ENCODE results near the gene SDK1. TPM values are rescaled to one million over a fixed set of nuclear protein-coding genes. Genes with fewer than 3 reads are reported as not detected.
A peak's percentile ranks its signal among the peaks of the same experiment; 100 is the strongest.

Gene SDK1
- total RNA-seq, 1 experiment from 2014 or later: 20.0 TPM

GRCh38 chr7:3434611-3435010 lies 133.6 kb downstream of the SDK1 start:
- BruUV-seq (replicated peaks): no TSS peak
- intact Hi-C loops (cut with micrococcal nuclease; ENCODE audit: unreplicated experiment): no loop called here
- DNase-seq: no peak
- Mint-ChIP-seq H3K4me3 (ENCODE audit: low read depth, unreplicated experiment) (no peak overlapping the region), H3K27me3 (ENCODE audit: unreplicated experiment) (no peaks in the 10 kb centered on the region), H3K4me1 (ENCODE audit: low read depth, unreplicated experiment) (peaks cover 56% of the 10 kb centered on the region), H3K36me3 (ENCODE audit: insufficient read depth, unreplicated experiment) (peaks cover 5% of the 10 kb centered on the region), H3K9me3 (ENCODE audit: low read depth, unreplicated experiment) (no peaks in the 10 kb centered on the region), H3K27ac (ENCODE audit: unreplicated experiment) (no peak overlapping the region)
- CTCF ChIA-PET: interaction anchor here (0.6 to 0.7 kb wide), 2 partner anchors 21 to 139 kb away, joined by 3 to 7 read pairs; no protein-coding TSS in a partner anchor
- TF ChIP-seq, protein P1, sequence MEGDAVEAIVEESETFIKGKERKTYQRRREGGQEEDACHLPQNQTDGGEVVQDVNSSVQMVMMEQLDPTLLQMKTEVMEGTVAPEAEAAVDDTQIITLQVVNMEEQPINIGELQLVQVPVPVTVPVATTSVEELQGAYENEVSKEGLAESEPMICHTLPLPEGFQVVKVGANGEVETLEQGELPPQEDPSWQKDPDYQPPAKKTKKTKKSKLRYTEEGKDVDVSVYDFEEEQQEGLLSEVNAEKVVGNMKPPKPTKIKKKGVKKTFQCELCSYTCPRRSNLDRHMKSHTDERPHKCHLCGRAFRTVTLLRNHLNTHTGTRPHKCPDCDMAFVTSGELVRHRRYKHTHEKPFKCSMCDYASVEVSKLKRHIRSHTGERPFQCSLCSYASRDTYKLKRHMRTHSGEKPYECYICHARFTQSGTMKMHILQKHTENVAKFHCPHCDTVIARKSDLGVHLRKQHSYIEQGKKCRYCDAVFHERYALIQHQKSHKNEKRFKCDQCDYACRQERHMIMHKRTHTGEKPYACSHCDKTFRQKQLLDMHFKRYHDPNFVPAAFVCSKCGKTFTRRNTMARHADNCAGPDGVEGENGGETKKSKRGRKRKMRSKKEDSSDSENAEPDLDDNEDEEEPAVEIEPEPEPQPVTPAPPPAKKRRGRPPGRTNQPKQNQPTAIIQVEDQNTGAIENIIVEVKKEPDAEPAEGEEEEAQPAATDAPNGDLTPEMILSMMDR (IDR thresholded peaks at IDR 0.05; ENCODE audit: unreplicated experiment): no peak

DNA sequence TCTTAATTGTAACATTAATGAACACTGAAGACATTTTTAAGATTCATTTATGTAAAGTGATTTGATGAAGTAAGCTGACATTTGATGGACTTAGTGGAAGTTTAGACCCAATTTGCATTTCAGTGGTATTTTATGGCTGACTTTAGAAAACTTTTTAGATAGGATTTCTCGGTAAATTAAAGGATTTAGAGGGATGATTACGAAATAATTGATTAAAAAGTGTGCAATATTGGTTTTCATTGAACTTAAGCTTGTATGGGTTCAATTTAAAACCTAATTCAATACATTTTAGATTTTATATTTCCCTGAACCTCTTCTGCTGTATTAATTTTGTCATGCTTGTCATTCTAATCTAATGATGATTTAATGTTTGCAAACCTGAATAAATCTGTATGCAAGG lies 135.1 kb downstream of the SDK1 start:
- peaks cover 5% of the 10 kb centered on the region for H3K36me3 Mint-ChIP-seq (ENCODE audit: insufficient read depth, unreplicated experiment)
- peak overlapping the region; percentile 17 for H3K4me3 Mint-ChIP-seq (ENCODE audit: low read depth, unreplicated experiment)
- no TSS peak for BruUV-seq (replicated peaks)
- H3K9me3 Mint-ChIP-seq (ENCODE audit: low read depth, unreplicated experiment): no peaks in the 10 kb centered on the region
- TF ChIP-seq, protein P1 (IDR thresholded peaks at IDR 0.05; ENCODE audit: unreplicated experiment): no peak
- CTCF ChIA-PET: interaction anchor here (0.6 kb wide), 1 partner anchor 145 kb away, joined by 4 read pairs; no protein-coding TSS in a partner anchor
- H3K4me1 Mint-ChIP-seq (ENCODE audit: low read depth, unreplicated experiment): peaks cover 60% of the 10 kb centered on the region
- intact Hi-C loops (cut with micrococcal nuclease; ENCODE audit: unreplicated experiment): no loop called here
- H3K27ac Mint-ChIP-seq (ENCODE audit: unreplicated experiment): peak overlapping the region; percentile 73
- no peak for DNase-seq
- H3K27me3 Mint-ChIP-seq (ENCODE audit: unreplicated experiment): no peaks in the 10 kb centered on the region

GRCh38 chr7:3436746-3437145 lies 135.7 kb downstream of the SDK1 start:
- TF ChIP-seq, protein P1 (IDR thresholded peaks at IDR 0.05; ENCODE audit: unreplicated experiment): no peak
- peaks cover 54% of the 10 kb centered on the region for H3K4me1 Mint-ChIP-seq (ENCODE audit: low read depth, unreplicated experiment)
- H3K27me3 Mint-ChIP-seq (ENCODE audit: unreplicated experiment): no peaks in the 10 kb centered on the region
- H3K36me3 Mint-ChIP-seq (ENCODE audit: insufficient read depth, unreplicated experiment): peaks cover 5% of the 10 kb centered on the region
- CTCF ChIA-PET: interaction anchor here (0.6 kb wide), 1 partner anchor 146 kb away, joined by 4 read pairs; no protein-coding TSS in a partner anchor
- H3K9me3 Mint-ChIP-seq (ENCODE audit: low read depth, unreplicated experiment): no peaks in the 10 kb centered on the region
- intact Hi-C loops (cut with micrococcal nuclease; ENCODE audit: unreplicated experiment): no loop called here
- peak overlapping the region; percentile 17 for H3K4me3 Mint-ChIP-seq (ENCODE audit: low read depth, unreplicated experiment)
- peak; percentile 41 for DNase-seq
- BruUV-seq (replicated peaks): no TSS peak
- peak overlapping the region; percentile 73 for H3K27ac Mint-ChIP-seq (ENCODE audit: unreplicated experiment)

GRCh38 chr7:3437467-3437866 lies 136.4 kb downstream of the SDK1 start:
- Mint-ChIP-seq H3K27me3 (ENCODE audit: unreplicated experiment) (no peaks in the 10 kb centered on the region), H3K4me1 (ENCODE audit: low read depth, unreplicated experiment) (peaks cover 53% of the 10 kb centered on the region), H3K9me3 (ENCODE audit: low read depth, unreplicated experiment) (no peaks in the 10 kb centered on the region), H3K27ac (ENCODE audit: unreplicated experiment) (no peak overlapping the region), H3K4me3 (ENCODE audit: low read depth, unreplicated experiment) (no peak overlapping the region), H3K36me3 (ENCODE audit: insufficient read depth, unreplicated experiment) (peaks cover 5% of the 10 kb centered on the region)
- CTCF ChIA-PET: no interaction called here
- no peak for DNase-seq
- intact Hi-C loops (cut with micrococcal nuclease; ENCODE audit: unreplicated experiment): no loop called here
- no TSS peak for BruUV-seq (replicated peaks)
- TF ChIP-seq, protein P1 (IDR thresholded peaks at IDR 0.05; ENCODE audit: unreplicated experiment): no peak
